Adrenal gland (tissue), 12 donors: ENCODE measurements around the gene UBA6. TPM values are rescaled to one million over a fixed set of nuclear protein-coding genes. Genes with fewer than 3 reads are reported as not detected.
A peak's percentile ranks its signal among the peaks of the same experiment; 100 is the strongest.

Experiments used
- DNase-seq, 7 donors: peaks; one replicate each; pipeline ENCODE4 v3.0.0-alpha.2; 2019 to 2020
- H3K27ac ChIP-seq, 5 donors: fragments of 200-600 bp; sonication (generic) in 4 of 5; 1 replicate in 3 of 5; 2 replicates in 2 of 5; pipeline versions ENCODE4 v1.5.1 to v1.8.0; 2016 to 2020; ENCODE audit warnings: mild to moderate bottlenecking in 1 of 5
- H3K27me3 ChIP-seq: fragments of 200-600 bp; 2 replicates; pipeline ENCODE4 v1.8.0; 2021
- H3K36me3 ChIP-seq, 2 donors: fragments of 200-600 bp; replicated peaks in 1 of 2; 1 replicate in 1 of 2; 2 replicates in 1 of 2; pipeline versions ENCODE4 v1.5.1 to v1.8.0; 2018 to 2022
- H3K4me1 ChIP-seq, 2 donors: fragments of 200-600 bp; replicated peaks in 1 of 2; 1 replicate in 1 of 2; 2 replicates in 1 of 2; pipeline versions ENCODE4 v1.5.1 to v1.8.0; 2018 to 2021
- H3K4me3 ChIP-seq, 4 donors: fragments of 200-600 bp; sonication (generic) in 3 of 4; one replicate each; pipeline ENCODE4 v1.5.1; 2016 to 2018
- H3K9me3 ChIP-seq, 3 donors: fragments of 200-600 bp; sonication (generic) in 1 of 3; replicated peaks in 1 of 3; 1 replicate in 2 of 3; 2 replicates in 1 of 3; pipeline versions ENCODE4 v1.5.1 to v1.8.0; 2016 to 2021
- CTCF ChIP-seq, 6 experiments: fragments of 450-650 bp in 4 of 6; fragments of 200-600 bp in 2 of 6; sonication (generic) in 1 of 6; IDR thresholded peaks; 1 replicate in 5 of 6; 2 replicates in 1 of 6; pipeline versions ENCODE4 v1.5.1 to v1.8.0; 2016 to 2021; ENCODE audit warnings: antibody characterized with exemption in 6 of 6, mild to moderate bottlenecking in 2 of 6, moderate library complexity in 1 of 6
- POLR2A ChIP-seq, 2 donors: fragments of 450-650 bp; IDR thresholded peaks; one replicate each; pipeline ENCODE4 v1.6.1; 2017; ENCODE audit warnings: antibody characterized with exemption in 2 of 2, mild to moderate bottlenecking in 2 of 2, moderate library complexity in 1 of 2
- WGBS, 4 donors: extraction: QIAGEN DNeasy Blood & Tissue Kit in 2 of 4; methylation state at CpG; one replicate each; pipeline versions ENCODE4 v1.1.5 to v1.1.7; 2013 to 2017; 5-methylcytosine and 5-hydroxymethylcytosine counted together
- intact Hi-C, 2 donors: fragments of 100-400 bp; cut with DNase I; formaldehyde crosslinking; loops; one replicate each; pipeline versions ENCODE4 v1.14.1 to v1.15.0; 2022 to 2023
- polyA plus RNA-seq, 3 donors: library from polyadenylated mRNA; stranded (reverse); fragments of 200-250 nt in 2 of 3; fragments of 350-450 nt in 1 of 3; fragmentation: Illumina TruSeq in 1 of 3; extraction: RNeasy Lipid Tissue Mini Kit (QIAGEN cat#74804) in 1 of 3; gene quantifications; one replicate each; pipeline ENCODE4 v1.2.3, GENCODE V29; 2013 to 2014
- total RNA-seq, 9 donors: library from RNA; depleted of rRNA in 4 of 9; stranded (reverse); fragments of >200 nt in 4 of 9; fragments of 120-200 nt in 1 of 9; fragmentation: NEBNext Ultra II Directional in 1 of 9; extraction: Animal tissue kit (Norgen Biotek cat#: 25700) in 1 of 9; gene quantifications; one replicate each; pipeline versions ENCODE4 v1.1.0 to v1.2.4, GENCODE V29; 2013 to 2023
- donor health status: healthy with polysubstance abuse.
- donor health status: Bipolar disorder and iron deficiency.
- donor health status: DM: yes; HTN: yes; CAD: no.
- donor health status: DM: no; HTN: no; CAD: no.
- donor health status: DM: no; HTN: no; CAD: no.
- donor health status: DM: yes; HTN: yes; CAD: no.

The UBA6 gene
- total and polyA plus RNA-seq, 12 donors, result 7.5 to 77.0 (median 42.1) TPM

GRCh38 chr4:67746797-67747495 lies 46.0 kb upstream of the UBA6 start:
- no peaks in the 10 kb centered on the region for H3K27me3 ChIP-seq
- peaks cover 0 to 14% of the 10 kb centered on the region in 2 donors for H3K4me1 ChIP-seq
- WGBS, 4 donors, result 46 to 52% (median 49%) methylated on average over 5 of the region's 5 CpGs
- no peak for DNase-seq
- intact Hi-C loops, result no loop called here
- no peaks in the 10 kb centered on the region for H3K9me3 ChIP-seq
- H3K4me3 ChIP-seq, result no peak overlapping the region
- H3K36me3 ChIP-seq, result no peaks in the 10 kb centered on the region
- no peak for TF ChIP-seq POLR2A (IDR thresholded peaks at IDR 0.05)
- peak; percentile 39 to 77 (median 64) for TF ChIP-seq CTCF (IDR thresholded peaks at IDR 0.05)
- H3K27ac ChIP-seq, result peak overlapping the region in 1 of 5 donors; percentile 10

- Histone ChIP-seq H3K36me3 (no peaks in the 10 kb centered on the region), H3K9me3 (no peaks in the 10 kb centered on the region), H3K4me3 (no peak overlapping the region), H3K27me3 (no peaks in the 10 kb centered on the region), H3K4me1 (peaks cover 0 to 14% of the 10 kb centered on the region in 2 donors), H3K27ac (no peak overlapping the region)
- DNase-seq, result no peak
- intact Hi-C loops, result no loop called here
- WGBS, 4 donors, result 52 to 57% (median 55%) methylated on average over 4 of the region's 4 CpGs
- TF ChIP-seq CTCF (IDR thresholded peaks at IDR 0.05), result no peak
- TF ChIP-seq POLR2A (IDR thresholded peaks at IDR 0.05), result no peak
Measured at GRCh38 chr4:67744561-67745283, 43.8 kb upstream of the UBA6 start.

- no peaks in the 10 kb centered on the region for H3K9me3 ChIP-seq
- no peak for TF ChIP-seq CTCF (IDR thresholded peaks at IDR 0.05)
- no peak for TF ChIP-seq POLR2A (IDR thresholded peaks at IDR 0.05)
- H3K36me3 ChIP-seq, result no peaks in the 10 kb centered on the region
- H3K4me1 ChIP-seq, result peaks cover 0 to 13% of the 10 kb centered on the region in 2 donors
- no peak overlapping the region for H3K4me3 ChIP-seq
- 79 to 90% (median 87%) methylated on average over 3 of the region's 3 CpGs for WGBS, 4 donors
- H3K27ac ChIP-seq, result no peak overlapping the region
- intact Hi-C loops, result no loop called here
- DNase-seq, result no peak
- no peaks in the 10 kb centered on the region for H3K27me3 ChIP-seq
Measured at GRCh38 chr4:67743194-67743593, 42.2 kb upstream of the UBA6 start.

GRCh38 chr4:67736262-67736661 lies 35.3 kb upstream of the UBA6 start:
- no peak overlapping the region for H3K4me3 ChIP-seq
- H3K4me1 ChIP-seq, result no peaks in the 10 kb centered on the region
- intact Hi-C loops, result no loop called here
- TF ChIP-seq CTCF (IDR thresholded peaks at IDR 0.05) (no peak), POLR2A (IDR thresholded peaks at IDR 0.05) (no peak)
- no peaks in the 10 kb centered on the region for H3K9me3 ChIP-seq
- no peaks in the 10 kb centered on the region for H3K36me3 ChIP-seq
- WGBS, 4 donors, result 92 to 98% (median 96%) methylated on average over 1 of the region's 1 CpG
- no peak overlapping the region for H3K27ac ChIP-seq
- DNase-seq, result no peak
- H3K27me3 ChIP-seq, result no peaks in the 10 kb centered on the region
